ENCODE measurements around the gene UNC13C. TPM values are rescaled to one million over a fixed set of nuclear protein-coding genes. Genes with fewer than 3 reads are reported as not detected.

UNC13C gene
- total and polyA plus RNA-seq, 10 of the 15 experiments (the other 5 are each of a cell fraction or from before 2014, with no cell fraction given): 9.9 to 81.3 (median 25.0) TPM

GRCh38 chr15:54582863-54583643 is 604.8 kb downstream of the UNC13C start (continued):
- TF ChIP-seq ZNF592 (IDR thresholded peaks at IDR 0.05) (0 out of 2 replicates have a peak, but pooled peaks have one; percentile 38), TAF1 (IDR thresholded peaks at IDR 0.05; ENCODE audit: borderline replicate concordance, low read depth, low read length) (no peak), CEBPZ (IDR thresholded peaks at IDR 0.05; ENCODE audit: low read depth, low read length) (no peak), MTA2 (IDR thresholded peaks at IDR 0.05; ENCODE audit: low read depth) (peak; percentile 84), EGR1 (IDR thresholded peaks at IDR 0.05; ENCODE audit: borderline replicate concordance in 1 of 2, low read depth in 2 of 2, low read length in 2 of 2) (no peak), MEF2A (IDR thresholded peaks at IDR 0.05; ENCODE audit: insufficient read depth, low read depth, low read length) (no peak)
- TF ChIP-seq, protein P1, sequence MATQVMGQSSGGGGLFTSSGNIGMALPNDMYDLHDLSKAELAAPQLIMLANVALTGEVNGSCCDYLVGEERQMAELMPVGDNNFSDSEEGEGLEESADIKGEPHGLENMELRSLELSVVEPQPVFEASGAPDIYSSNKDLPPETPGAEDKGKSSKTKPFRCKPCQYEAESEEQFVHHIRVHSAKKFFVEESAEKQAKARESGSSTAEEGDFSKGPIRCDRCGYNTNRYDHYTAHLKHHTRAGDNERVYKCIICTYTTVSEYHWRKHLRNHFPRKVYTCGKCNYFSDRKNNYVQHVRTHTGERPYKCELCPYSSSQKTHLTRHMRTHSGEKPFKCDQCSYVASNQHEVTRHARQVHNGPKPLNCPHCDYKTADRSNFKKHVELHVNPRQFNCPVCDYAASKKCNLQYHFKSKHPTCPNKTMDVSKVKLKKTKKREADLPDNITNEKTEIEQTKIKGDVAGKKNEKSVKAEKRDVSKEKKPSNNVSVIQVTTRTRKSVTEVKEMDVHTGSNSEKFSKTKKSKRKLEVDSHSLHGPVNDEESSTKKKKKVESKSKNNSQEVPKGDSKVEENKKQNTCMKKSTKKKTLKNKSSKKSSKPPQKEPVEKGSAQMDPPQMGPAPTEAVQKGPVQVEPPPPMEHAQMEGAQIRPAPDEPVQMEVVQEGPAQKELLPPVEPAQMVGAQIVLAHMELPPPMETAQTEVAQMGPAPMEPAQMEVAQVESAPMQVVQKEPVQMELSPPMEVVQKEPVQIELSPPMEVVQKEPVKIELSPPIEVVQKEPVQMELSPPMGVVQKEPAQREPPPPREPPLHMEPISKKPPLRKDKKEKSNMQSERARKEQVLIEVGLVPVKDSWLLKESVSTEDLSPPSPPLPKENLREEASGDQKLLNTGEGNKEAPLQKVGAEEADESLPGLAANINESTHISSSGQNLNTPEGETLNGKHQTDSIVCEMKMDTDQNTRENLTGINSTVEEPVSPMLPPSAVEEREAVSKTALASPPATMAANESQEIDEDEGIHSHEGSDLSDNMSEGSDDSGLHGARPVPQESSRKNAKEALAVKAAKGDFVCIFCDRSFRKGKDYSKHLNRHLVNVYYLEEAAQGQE (IDR thresholded peaks at IDR 0.05; ENCODE audit: low read depth, low read length): no peak
- TF ChIP-seq, protein P2, sequence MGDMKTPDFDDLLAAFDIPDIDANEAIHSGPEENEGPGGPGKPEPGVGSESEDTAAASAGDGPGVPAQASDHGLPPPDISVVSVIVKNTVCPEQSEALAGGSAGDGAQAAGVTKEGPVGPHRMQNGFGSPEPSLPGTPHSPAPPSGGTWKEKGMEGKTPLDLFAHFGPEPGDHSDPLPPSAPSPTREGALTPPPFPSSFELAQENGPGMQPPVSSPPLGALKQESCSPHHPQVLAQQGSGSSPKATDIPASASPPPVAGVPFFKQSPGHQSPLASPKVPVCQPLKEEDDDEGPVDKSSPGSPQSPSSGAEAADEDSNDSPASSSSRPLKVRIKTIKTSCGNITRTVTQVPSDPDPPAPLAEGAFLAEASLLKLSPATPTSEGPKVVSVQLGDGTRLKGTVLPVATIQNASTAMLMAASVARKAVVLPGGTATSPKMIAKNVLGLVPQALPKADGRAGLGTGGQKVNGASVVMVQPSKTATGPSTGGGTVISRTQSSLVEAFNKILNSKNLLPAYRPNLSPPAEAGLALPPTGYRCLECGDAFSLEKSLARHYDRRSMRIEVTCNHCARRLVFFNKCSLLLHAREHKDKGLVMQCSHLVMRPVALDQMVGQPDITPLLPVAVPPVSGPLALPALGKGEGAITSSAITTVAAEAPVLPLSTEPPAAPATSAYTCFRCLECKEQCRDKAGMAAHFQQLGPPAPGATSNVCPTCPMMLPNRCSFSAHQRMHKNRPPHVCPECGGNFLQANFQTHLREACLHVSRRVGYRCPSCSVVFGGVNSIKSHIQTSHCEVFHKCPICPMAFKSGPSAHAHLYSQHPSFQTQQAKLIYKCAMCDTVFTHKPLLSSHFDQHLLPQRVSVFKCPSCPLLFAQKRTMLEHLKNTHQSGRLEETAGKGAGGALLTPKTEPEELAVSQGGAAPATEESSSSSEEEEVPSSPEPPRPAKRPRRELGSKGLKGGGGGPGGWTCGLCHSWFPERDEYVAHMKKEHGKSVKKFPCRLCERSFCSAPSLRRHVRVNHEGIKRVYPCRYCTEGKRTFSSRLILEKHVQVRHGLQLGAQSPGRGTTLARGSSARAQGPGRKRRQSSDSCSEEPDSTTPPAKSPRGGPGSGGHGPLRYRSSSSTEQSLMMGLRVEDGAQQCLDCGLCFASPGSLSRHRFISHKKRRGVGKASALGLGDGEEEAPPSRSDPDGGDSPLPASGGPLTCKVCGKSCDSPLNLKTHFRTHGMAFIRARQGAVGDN (IDR thresholded peaks at IDR 0.05): peak; percentile 18; the same call in 1 of the 2 replicates
- TF ChIP-seq, protein P3, sequence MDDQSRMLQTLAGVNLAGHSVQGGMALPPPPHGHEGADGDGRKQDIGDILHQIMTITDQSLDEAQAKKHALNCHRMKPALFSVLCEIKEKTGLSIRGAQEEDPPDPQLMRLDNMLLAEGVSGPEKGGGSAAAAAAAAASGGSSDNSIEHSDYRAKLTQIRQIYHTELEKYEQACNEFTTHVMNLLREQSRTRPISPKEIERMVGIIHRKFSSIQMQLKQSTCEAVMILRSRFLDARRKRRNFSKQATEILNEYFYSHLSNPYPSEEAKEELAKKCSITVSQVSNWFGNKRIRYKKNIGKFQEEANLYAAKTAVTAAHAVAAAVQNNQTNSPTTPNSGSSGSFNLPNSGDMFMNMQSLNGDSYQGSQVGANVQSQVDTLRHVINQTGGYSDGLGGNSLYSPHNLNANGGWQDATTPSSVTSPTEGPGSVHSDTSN (IDR thresholded peaks at IDR 0.05; ENCODE audit: insufficient replicate concordance, low read depth, low read length): peak; percentile 7

All from GM12878 (cell line).